Measurements from ENCODE around the gene HM13.

DNA sequence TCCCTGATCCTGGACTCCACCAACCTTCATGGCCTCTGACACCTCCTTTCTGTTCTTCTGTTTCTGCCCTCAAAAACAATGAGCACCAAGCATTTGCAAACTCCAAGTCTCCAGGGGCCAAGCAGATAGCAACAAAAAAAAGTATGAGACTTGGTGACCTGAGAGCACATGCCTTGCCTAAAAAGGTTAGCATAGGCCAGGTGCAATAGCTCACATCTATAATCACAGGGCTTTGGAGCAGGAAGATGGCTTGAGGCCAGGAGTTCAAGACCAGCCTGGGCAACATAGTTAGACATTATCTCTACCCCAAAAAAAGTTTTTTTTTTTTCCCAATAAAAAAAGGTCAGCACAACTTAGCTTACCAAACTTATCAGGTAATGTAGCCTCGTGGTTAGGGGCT, 13.7 kb upstream of the HM13 start:
- no peak for TF ChIP-seq EGR1 (IDR thresholded peaks at IDR 0.05)
- TF ChIP-seq CREB1 (IDR thresholded peaks at IDR 0.05; ENCODE audit: low read depth) = no peak
- TF ChIP-seq CEBPB (IDR thresholded peaks at IDR 0.05) = no peak
- no peak for TF ChIP-seq EP300 (IDR thresholded peaks at IDR 0.05; ENCODE audit: borderline replicate concordance)
- no peak for TF ChIP-seq TEAD4 (IDR thresholded peaks at IDR 0.05)
- TF ChIP-seq RAD21 (IDR thresholded peaks at IDR 0.05; ENCODE audit: low read depth) = no peak
- TF ChIP-seq, protein P1, sequence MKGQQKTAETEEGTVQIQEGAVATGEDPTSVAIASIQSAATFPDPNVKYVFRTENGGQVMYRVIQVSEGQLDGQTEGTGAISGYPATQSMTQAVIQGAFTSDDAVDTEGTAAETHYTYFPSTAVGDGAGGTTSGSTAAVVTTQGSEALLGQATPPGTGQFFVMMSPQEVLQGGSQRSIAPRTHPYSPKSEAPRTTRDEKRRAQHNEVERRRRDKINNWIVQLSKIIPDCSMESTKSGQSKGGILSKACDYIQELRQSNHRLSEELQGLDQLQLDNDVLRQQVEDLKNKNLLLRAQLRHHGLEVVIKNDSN (IDR thresholded peaks at IDR 0.05) = no peak
- no peak for TF ChIP-seq TCF12 (IDR thresholded peaks at IDR 0.05; ENCODE audit: low read depth)

Measured in Ishikawa (cell line).